AG04450 (cell line): ENCODE data around the gene NEK11. TPM values are rescaled to one million over a fixed set of nuclear protein-coding genes. Genes with fewer than 3 reads are reported as not detected.

Experiments used
- CTCF ChIA-PET: fragments of 300-600, 350-600 bp; formaldehyde crosslinking; extraction: SDS; loops from one replicate; lab custom pipeline; 2022; ENCODE audit warnings: antibody characterized with exemption, inconsistent platforms; lab: Charles Lee
- POLR2A ChIA-PET: fragments of 350-600 bp; formaldehyde crosslinking; extraction: SDS; loops from one replicate; lab custom pipeline; 2021; ENCODE audit warnings: antibody characterized with exemption, inconsistent platforms; lab: Yijun Ruan, JAX
- DNase-seq: peaks from one replicate; pipeline ENCODE4 v3.0.0-alpha.2; 2011; ENCODE audit warnings: low read depth, low spot score
- H3K27ac ChIP-seq: one replicate; pipeline ENCODE4 v1.5.1; 2012; ENCODE audit warnings: low read depth, low read length, control low read depth
- H3K27me3 ChIP-seq: one replicate; pipeline ENCODE4 v1.6.0; 2012; ENCODE audit warnings: low read length; ENCODE audit not compliant: control insufficient read depth, insufficient read depth
- H3K4me3 ChIP-seq: 2 replicates; pipeline ENCODE4 v1.5.1; 2011; ENCODE audit warnings: mild to moderate bottlenecking, low read depth, low read length, control low read depth
- H3K9me3 ChIP-seq: 2 replicates; pipeline ENCODE4 v1.5.1; 2012; ENCODE audit warnings: low read length; ENCODE audit not compliant: control insufficient read depth, insufficient read depth
- polyA plus RNA-seq: library from polyadenylated mRNA; depleted of rRNA; stranded (reverse); fragments of >200 nt; gene quantifications from 2 replicates; pipeline ENCODE4 v1.2.3, GENCODE V29; 2011
- TF ChIP-seq, protein P1 (sequence below): IDR thresholded peaks from 2 replicates; pipeline ENCODE4 v1.5.1; 2011; ENCODE audit warnings: low read depth, low read length, control low read depth, inconsistent platforms

The NEK11 gene
- polyA plus RNA-seq, 1 experiment: 4.0 TPM

DNA sequence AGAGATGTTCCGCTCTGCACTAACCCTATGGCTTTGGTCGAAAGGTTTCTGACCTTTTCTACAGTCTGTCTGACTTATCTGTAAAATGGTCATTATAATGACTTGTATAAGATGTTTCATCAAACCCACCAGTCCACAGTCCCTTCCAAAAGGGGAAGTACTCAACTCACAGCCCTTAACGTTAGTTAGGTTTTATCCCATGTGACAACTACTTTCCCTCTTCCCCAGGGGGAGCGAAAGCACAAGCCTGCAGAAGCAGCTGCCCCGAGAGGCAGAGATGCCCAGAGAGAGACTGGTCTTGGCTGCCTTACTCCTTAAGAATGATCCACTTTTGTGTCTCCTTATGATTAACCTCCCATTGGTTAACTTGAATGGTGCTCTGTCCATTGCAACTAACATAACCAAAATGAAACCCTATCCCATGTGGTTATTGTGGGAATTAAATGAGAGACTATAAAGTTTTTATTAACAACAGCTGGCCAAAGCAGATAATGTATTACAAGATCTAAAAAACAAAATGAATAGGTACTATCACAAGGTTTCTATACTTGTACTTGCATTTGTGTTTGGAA lies 6.5 kb upstream of the NEK11 start:
- ChIA-PET CTCF (interaction anchor here (0.8 kb wide), 1 partner anchor 13 kb away, joined by 5 read pairs; no protein-coding TSS in a partner anchor), POLR2A (no interaction called here)
- no peak for DNase-seq

DNA sequence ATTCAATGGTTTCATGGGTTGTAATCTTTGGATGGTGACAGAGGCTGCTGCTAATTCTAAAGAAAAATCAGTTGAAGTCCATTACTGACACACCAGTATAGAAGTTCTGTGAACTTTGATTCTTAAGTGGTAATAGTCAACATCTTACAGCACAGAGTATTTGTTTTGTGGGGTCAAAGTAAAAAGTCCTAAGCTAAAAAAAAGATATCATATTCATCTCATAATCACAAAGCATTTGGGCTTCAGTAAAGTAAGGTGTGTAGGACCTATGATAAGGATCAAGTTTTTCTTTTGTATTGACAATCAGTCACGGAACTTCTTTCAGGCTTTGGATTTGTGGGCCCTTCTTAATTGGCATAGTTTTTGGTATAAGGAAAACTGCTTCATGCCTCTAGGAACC lies 1.1 kb upstream of the NEK11 start:
- TF ChIP-seq, protein P1, sequence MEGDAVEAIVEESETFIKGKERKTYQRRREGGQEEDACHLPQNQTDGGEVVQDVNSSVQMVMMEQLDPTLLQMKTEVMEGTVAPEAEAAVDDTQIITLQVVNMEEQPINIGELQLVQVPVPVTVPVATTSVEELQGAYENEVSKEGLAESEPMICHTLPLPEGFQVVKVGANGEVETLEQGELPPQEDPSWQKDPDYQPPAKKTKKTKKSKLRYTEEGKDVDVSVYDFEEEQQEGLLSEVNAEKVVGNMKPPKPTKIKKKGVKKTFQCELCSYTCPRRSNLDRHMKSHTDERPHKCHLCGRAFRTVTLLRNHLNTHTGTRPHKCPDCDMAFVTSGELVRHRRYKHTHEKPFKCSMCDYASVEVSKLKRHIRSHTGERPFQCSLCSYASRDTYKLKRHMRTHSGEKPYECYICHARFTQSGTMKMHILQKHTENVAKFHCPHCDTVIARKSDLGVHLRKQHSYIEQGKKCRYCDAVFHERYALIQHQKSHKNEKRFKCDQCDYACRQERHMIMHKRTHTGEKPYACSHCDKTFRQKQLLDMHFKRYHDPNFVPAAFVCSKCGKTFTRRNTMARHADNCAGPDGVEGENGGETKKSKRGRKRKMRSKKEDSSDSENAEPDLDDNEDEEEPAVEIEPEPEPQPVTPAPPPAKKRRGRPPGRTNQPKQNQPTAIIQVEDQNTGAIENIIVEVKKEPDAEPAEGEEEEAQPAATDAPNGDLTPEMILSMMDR: no peak
- Histone ChIP-seq H3K9me3 (no peaks in the 10 kb centered on the region), H3K4me3 (peak overlapping the region; percentile 89), H3K27ac (no peak overlapping the region), H3K27me3 (no peaks in the 10 kb centered on the region)
- ChIA-PET CTCF (interaction anchor here (0.6 to 2.4 kb wide), 5 partner anchors 9 to 278 kb away, joined by 3 to 9 read pairs (median 6); no protein-coding TSS in a partner anchor), POLR2A (interaction anchor here (2.3 kb wide), 1 partner anchor 132 kb away, joined by 16 read pairs; the partner anchor contains the start of gene ATP2C1)
- DNase-seq: no peak

More for the DNA sequence above, 6.5 kb upstream of the NEK11 start:
- no peak overlapping the region for H3K27ac ChIP-seq
- no peak overlapping the region for H3K4me3 ChIP-seq
- H3K9me3 ChIP-seq: no peaks in the 10 kb centered on the region
- TF ChIP-seq, protein P1: no peak
- no peaks in the 10 kb centered on the region for H3K27me3 ChIP-seq

DNA sequence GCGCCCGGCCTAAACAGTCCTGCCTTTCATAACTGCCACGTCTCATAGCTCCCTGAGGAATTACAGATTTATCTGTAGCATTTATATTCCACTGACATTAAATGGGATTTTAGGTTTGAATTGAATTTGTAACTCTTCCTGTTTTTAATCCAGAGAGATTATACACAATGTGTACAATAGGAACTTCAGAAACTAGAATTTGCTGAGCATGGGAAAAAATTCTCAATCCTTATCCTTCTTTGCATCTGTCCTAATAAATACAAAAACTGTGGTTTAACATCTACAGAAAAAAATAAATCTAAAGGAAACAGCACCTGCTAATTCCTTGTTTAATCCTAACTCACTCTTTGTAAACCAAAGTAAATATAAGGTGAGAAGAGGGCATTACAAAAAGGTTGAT lies 2.2 kb downstream of the NEK11 start:
- H3K4me3 ChIP-seq: no peak overlapping the region
- TF ChIP-seq, protein P1: no peak
- POLR2A ChIA-PET: no interaction called here
- H3K9me3 ChIP-seq: no peaks in the 10 kb centered on the region
- CTCF ChIA-PET: interaction anchor here (1.2 kb wide), 1 partner anchor 270 kb away, joined by 5 read pairs; no protein-coding TSS in a partner anchor
- H3K27ac ChIP-seq: no peak overlapping the region
- H3K27me3 ChIP-seq: no peaks in the 10 kb centered on the region
- no peak for DNase-seq

DNA sequence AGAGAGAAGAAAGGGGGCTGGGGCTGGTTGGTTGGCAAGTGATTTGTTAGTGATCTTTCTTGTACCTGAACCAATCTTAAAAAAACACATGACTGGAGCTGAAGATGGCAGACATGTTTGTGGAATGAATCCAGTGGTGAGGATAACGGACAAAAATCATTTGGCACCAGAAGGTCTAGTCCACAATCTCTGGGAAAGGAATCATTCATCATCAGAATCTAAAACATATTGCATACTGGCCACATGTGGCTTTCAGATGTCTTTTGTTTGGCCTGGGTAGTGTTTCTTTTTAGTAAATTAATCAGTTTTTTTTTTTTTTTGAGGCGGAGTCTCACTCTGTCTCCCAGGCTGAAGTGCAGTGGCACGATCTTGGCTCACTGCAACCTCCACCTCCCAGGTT lies 5.0 kb downstream of the NEK11 start:
- CTCF ChIA-PET: interaction anchor here (0.7 kb wide), 1 partner anchor 503 kb away, joined by 4 read pairs; no protein-coding TSS in a partner anchor
- DNase-seq: no peak
- no peaks in the 10 kb centered on the region for H3K9me3 ChIP-seq
- TF ChIP-seq, protein P1: no peak
- no peak overlapping the region for H3K27ac ChIP-seq
- POLR2A ChIA-PET: interaction anchor here (0.7 kb wide), 1 partner anchor 288 kb away, joined by 4 read pairs; no protein-coding TSS in a partner anchor
- H3K27me3 ChIP-seq: no peaks in the 10 kb centered on the region
- H3K4me3 ChIP-seq: no peak overlapping the region

DNA sequence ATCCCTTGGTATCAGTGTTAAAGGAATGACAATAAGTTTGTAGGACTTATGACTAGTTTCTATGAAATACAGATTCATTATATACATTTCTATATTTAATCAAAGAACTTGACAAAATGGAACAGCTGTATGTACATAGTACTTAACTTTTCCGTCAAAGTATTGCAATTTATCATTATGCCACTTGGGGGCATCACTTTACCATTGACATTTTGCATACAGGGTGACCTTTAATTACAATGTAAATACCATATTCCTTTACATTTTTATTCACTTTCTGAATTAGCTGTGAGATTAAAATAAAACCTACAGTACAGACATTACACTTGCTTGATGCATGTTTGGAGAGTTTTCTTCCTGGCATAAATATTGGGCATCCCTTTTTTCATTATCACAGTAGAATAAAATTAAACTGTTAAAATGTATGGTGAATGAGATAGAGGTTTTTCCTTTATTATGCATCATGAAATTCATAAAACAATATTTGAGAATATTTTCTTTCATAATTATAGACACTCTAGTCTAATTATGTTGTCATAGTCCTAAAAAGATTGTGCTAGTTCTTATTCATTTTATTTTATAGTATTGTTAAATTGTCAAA lies 6.9 kb downstream of the NEK11 start:
- ChIA-PET POLR2A (interaction anchor here (0.8 kb wide), 1 partner anchor 348 kb away, joined by 3 read pairs; the partner anchor contains the start of gene NUDT16), CTCF (interaction anchor here (0.6 to 2.1 kb wide), 21 partner anchors 8 to 1001 kb away, joined by 3 to 16 read pairs (median 5); partner anchors contain the start of genes ATP2C1, CPNE4 and NUDT16)
- H3K27me3 ChIP-seq: no peaks in the 10 kb centered on the region

More for the DNA sequence above, 6.9 kb downstream of the NEK11 start:
- Histone ChIP-seq H3K9me3 (no peaks in the 10 kb centered on the region), H3K27ac (no peak overlapping the region), H3K4me3 (no peak overlapping the region)
- DNase-seq: no peak
- TF ChIP-seq, protein P1: peak; percentile 63
